Stimulated activated CD4-positive, alpha-beta T cell treated with anti-CD3 and anti-CD28 coated beads, Interleukin-12 subunit alpha, Interleukin-12 subunit beta, amount 100 ng/mL, for 24 hours (primary cell): ENCODE measurements around the gene KCNT1.

Experiments
- DNase-seq, 2 experiments: peaks; one replicate each; pipeline ENCODE4 v3.0.0-alpha.2; 2020; ENCODE audit warnings: low read depth in 2 of 2

Gene KCNT1

DNA sequence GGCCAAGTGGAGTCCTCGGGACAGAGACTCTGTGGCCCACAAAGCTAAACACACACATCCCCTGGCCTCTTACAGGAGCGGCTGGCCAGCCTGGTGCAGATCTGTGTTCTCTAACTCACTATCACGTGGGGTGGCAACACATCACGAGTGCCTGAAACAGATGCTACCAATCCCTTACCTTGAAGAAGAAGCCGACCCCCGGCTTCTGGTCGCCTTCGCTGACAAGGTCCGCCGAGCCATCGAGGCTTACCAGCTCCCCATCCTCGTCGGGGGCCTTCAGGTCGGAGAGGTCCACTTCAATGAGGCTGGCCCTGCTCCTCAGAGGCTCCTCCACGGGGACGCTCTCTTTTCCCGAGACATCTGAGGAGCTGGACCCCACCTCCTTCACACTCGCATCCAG, 118.7 kb downstream of the KCNT1 start:
- DNase-seq = no peak

DNA sequence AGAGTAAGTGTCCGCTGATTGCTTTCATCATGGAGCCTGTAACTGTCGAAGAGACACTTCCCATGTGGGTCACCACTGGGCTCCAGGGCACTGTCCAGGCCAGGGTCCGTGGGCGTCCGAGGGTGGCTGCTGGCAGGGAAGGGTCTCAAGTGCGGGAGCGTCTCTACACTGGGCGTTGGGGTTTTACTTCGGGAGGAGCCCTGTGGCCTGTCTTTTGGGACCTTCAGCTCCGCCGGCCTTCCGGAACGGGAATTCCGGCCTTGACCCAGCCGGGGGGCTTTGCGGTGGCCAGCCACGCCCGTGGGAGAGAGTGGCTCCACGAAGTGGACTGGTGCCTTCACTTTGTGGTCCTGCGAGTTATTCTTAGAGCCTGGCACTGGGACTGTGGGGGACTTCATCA, 119.1 kb downstream of the KCNT1 start:
- no peak for DNase-seq

DNA sequence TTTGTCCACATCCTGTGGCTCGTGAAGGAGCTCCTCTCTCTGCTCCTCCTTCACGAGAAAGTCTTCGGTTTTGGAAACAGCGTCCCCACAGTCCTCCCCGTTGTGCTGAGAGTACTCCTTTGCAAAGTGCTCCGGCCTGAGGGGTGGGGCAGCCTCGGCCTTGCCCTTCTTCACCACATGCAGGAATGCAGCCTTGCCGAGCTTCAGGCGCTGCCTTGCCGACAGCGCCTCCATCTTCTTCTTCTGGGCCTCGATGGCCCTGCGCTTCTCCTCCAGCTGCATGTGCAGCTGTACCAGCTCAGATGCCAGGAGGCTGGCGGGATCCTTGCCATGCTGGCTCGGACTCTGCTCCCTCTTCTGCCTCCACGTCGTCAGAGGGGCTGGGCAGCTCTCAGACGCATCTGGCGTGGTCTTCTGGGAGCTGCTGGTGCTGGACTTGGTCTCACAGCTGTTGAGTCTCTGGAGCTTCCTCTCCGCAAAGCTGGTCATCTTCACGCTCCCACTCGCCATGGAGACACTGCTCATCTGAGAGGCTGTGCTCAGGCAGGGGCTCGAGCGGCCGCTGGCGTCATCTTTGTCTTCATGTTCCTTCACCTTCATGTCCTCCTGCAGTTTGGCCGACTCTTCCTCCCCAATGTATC, 119.9 kb downstream of the KCNT1 start:
- no peak for DNase-seq

DNA sequence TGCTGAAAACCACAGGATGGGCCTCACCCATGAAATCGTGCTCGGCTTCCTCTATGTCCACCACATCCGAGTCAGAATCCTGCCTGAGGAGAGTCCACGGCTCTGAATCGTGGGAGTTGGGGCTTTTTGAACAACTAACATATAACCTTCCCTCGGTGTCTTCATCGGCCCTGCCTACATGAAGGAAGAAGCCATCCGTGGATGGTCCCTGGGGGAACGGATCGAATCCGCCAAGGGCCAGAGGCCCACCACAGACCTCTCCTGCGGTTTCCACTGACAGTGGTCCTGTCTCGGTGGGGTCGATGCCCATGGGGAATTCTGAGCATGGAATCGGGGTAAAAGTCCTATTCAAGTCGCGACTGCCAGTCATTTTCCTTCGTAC, 120.4 kb downstream of the KCNT1 start:
- no peak for DNase-seq

DNA sequence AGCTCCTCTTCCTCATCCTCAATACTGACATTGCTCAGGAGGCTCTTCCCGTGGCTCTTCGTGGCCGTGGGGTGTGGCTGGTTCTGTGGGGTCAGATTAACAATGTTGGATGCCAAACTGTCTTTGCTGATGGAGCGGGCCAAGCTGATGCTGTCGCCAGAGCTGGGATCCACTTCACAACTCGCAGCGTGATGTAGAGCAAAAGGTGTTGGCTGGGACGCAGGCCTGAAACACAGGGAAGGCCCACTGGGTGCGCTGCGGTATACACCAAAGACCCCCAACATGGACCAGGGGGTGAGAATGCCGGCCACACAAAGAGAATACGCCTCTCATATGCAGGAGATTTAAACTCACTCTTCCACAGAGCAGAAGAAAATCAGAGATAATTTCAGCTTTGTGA, 121.1 kb downstream of the KCNT1 start:
- DNase-seq = no peak

DNA sequence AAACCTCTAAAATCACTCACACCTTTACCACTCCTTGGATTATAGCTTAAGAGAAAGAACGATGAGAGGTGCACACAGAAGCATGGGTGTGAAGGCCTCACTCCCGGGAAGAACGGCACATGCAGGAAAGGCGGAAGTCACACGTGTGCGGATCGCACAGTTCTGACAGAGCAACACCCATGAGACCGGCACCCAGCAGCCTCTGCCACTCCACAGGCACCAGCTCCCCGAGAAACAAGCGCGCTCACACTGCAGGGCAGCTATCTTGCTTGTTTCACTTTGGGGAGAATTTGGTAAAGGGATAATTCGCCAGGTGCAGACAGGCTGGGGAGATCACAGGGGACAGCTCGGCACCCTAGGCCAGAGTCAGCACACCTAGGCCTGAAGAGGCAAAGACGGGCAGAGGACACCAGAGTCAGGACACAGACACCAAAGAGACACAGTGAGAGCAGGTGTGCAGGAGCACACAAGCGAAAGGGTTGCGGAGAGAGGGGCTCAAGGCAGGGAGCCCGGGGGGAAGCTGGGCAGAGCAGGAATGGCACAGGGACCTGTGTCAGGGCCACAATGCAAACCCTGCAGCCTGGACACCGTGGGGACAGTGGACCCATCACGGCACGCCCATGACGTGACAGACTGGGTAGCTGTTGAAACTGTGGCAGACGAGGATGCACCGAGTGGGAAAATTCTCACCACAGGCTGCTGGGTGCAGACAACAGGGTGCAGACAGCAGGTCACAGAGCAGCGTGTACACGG, 123.6 kb downstream of the KCNT1 start:
- DNase-seq = no peak

DNA sequence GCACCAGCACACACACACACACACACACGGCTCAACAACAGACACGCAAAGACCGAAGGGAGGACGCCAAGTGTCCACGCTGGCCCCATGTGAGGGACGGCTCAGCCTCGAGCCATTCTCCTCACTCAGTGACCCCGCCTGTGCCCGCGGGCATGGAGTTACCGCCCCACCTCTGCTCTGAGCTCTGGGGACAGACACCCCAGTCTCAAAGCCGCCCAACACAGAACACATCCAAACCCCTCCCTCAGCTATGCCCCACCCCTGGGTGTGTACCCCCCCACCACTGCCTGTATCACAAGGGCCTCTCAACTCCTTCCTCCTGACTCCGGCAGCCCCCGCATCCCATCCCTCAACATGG, 124.2 kb downstream of the KCNT1 start:
- DNase-seq = no peak

DNA sequence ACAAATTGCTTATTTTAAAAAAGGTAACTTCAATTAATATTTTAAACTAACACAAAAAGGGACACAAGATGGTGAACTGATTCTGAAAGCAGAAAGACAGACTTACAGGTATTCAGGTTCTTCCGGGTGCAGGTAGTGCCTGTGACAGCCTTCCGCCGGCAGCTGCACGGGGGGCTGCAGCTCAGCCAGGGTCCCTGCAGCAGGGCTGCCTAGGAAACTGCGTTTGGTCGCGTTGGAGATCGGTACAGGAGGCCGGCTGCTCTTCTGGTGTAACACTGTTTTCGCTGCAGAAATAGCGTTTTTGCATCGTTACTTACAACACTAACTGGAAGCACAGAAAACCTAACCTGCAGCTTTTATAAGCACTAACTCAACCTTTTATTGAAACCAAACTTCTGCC, 125.3 kb downstream of the KCNT1 start:
- DNase-seq = no peak

DNA sequence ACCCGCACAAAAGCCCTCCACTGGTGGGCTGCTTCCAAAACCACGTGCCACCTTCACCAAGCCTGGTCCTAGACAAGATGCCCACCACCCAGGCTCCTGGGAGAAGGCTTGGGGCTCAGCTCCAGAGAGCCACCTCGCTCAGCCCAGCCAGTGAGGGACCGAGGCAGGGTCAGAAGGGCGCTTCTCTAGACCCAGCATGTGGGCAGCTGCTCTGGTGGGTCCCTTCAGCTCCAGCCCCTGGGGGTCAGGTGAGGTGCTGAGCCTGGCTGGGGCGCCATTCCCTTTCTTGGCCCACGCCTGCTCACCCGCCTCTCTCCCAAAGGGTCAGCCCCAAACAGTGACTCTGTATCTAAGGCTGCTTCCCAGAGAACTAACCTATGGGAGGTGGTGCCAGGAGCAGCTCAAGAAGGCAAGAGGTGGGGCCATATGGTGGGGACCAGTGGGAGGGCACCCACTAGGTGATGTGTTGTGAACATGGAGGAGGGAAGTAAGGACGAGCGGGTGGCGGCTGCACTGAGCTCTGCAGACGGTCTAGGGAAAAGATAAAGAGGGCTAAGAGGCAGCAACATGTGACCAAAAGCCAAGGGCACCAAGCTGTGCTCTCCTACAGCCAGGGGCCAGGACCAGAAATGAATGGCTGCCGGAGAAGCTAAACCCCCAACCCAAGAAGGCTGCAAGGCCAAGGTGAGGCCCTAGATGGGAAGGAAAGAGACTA, 126.0 kb downstream of the KCNT1 start:
- DNase-seq = no peak

DNA sequence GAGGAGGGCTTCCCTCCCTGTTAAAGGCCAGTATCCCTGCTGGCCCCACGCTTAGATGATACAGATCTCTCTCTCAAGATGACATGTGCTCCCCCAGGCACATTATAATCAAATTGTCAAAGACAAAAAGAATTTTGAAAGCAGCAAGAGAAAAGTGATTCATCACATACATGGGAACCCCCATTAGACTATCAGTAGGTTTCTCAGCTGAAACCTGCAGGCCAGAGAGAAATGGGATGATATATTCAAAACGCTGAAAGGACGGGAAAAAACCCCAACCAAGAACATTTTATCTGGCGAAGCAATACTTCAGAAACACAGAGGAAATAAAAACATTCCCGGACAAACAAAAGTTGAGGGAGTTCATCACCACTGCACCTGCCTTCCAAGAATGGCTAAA, 126.7 kb downstream of the KCNT1 start:
- no peak for DNase-seq

DNA sequence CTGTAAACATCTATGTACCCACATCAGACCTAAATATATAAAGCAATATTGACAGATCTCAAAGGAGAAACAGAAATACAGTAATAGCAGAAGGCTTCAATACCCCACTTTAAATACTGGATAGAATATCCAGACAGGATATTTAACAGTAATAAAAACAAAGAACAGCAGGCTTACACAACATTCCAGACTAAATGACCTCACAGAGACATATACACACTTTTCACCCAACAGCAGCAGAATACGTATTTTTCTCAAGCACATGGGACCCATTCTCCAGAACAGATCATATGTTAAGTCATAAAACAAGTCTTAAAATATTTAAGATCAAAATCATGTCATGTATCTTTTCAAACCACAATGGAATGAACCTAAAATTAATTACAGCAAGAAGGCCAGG, 128.5 kb downstream of the KCNT1 start:
- DNase-seq = no peak

DNA sequence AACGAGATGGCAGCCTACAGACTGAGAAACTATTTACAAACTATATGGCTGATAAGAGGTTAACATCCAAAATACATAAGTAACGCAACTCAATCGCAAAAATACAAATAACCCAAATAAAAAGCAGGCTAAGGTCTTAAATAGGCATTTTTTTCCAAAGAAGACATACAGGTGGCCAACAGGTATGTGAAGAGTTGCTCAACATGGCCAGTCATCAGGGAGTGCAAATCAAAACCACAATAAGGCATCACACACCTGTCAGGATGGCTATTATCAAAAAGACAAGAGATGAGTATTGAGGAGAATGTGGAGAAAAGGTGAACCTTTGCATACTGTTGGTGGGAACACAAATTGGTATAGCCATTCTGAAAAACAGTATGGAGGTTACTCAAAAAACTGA, 131.9 kb downstream of the KCNT1 start:
- DNase-seq = no peak

DNA sequence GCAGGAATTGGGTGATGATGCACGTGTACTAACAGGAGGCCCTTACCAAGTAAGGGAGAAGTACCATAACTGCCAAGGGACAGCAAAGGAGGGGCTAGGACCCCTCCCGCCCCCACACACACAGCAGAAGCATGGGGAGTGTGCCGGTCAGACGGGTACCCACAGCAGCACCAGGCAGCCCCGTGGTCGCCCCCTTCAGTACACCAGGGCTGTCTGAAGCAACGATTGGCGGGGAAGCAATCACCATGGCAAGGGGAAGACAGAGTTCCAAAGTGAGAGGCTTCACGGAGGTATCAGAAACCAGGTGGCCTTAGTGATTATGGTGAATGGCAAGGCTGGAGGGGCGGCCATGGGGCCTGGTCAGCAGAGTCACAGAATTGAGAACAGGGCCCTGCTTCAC, 133.1 kb downstream of the KCNT1 start:
- no peak for DNase-seq

DNA sequence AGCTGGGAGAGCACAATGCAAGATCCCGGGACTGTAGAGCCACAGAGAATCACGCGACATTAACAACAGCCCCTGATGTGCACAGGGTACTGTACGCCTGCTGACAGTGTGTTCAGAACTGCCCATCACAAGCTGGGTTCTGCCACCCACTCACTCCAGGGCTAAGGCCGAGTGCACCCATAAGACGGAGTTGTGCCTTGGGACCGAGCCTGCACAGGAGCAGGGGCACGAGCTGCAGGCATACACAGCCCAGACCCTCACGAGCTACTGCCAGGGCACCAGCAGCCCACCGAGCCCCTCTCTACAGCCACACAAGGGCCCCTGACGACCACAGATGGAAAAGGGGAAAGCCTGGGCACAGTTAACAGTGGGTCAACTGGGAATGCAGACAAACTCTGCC, 137.5 kb downstream of the KCNT1 start:
- no peak for DNase-seq

DNA sequence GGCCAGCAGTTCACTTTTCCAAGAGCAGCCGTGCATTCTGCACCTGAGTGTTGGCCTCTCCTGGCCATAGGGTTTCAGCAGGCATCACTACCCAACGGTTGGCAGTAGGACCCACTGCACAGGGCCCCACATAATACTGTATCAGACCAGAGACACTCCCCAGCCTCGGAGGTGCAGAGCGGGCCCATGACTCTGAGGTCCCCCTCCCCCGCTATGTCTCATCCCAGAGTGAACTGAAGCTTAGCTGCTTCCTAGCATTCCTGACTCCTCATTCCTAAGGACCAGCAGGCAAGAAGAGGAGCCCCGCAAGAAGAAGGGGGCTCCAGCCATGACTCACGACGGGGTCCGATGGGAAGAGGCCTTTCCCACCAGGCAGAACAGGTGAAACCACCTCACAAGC, 138.1 kb downstream of the KCNT1 start:
- DNase-seq = no peak

DNA sequence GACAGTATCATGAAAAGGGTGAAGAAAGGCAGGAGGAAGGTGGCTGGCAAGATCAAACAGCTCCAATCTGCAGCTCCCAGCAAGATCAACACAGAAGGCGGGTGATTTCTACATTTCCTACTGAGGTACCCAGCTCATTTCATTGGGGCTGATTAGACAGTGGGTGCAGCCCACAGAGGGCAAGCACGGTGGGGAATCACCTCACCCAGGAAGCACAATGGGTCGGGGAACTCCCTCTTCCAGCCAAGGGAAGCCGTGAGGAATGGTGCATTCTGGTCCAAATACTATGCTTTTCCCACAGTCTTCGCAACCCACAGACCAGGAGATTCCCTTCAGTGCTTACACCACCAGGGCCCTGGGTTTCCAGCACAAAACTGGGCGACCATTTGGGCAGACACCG, 138.6 kb downstream of the KCNT1 start:
- DNase-seq = no peak
